ENCODE measurements around the gene CD302. TPM values are rescaled to one million over a fixed set of nuclear protein-coding genes. Genes with fewer than 3 reads are reported as not detected.
"Not testable (repeated sequence)": the region's sequence is repeated elsewhere in the genome, so short reads cannot be mapped to it uniquely, and the experiment has no call there.

Gene CD302
- total and polyA plus RNA-seq, 3 experiments from 2014 or later: 0.28 to 0.75 (median 0.70) TPM

- no peaks in the 10 kb centered on the region for H3K9me3 ChIP-seq (ENCODE audit: low read length)
- Mint-ChIP-seq H3K27me3 (no peaks in the 10 kb centered on the region), H3K4me3 (no peak overlapping the region), H3K27ac (peak overlapping the region in 1 of 8 donors; percentile 44), H3K9me3 (peaks cover 0 to 6% (median 0%) of the 10 kb centered on the region in 5 donors), H3K36me3 (peaks cover 17 to 79% (median 21%) of the 10 kb centered on the region in 3 donors), H3K4me1 (peaks cover 52 to 78% (median 70%) of the 10 kb centered on the region in 3 donors)
- no peak for DNase-seq
- ChIA-PET CTCF (no interaction called here), POLR2A (no interaction called here)
- H3K27me3 ChIP-seq (ENCODE audit: insufficient read depth, low read length, poor library complexity, severe bottlenecking): no peaks in the 10 kb centered on the region
- H3K27ac ChIP-seq (ENCODE audit: low read depth, low read length): no peak overlapping the region
- H3K36me3 ChIP-seq (ENCODE audit: insufficient read depth, low read length): peaks cover 11% of the 10 kb centered on the region
- H3K4me1 ChIP-seq (ENCODE audit: insufficient read depth, low read length): peaks cover 7% of the 10 kb centered on the region
- H3K4me3 ChIP-seq (ENCODE audit: low read length): no peak overlapping the region
Observed at GRCh38 chr2:159728629-159729028, 69.4 kb downstream of the CD302 start.

GRCh38 chr2:159725713-159726112, 72.3 kb downstream of the CD302 start:
- Mint-ChIP-seq H3K27ac (peak overlapping the region in 1 of 8 donors; percentile 18), H3K9me3 (peaks cover 0 to 6% (median 0%) of the 10 kb centered on the region in 5 donors), H3K4me3 (peak overlapping the region in 1 of 7 donors; percentile 41), H3K36me3 (peaks cover 15 to 71% (median 21%) of the 10 kb centered on the region in 3 donors), H3K4me1 (peaks cover 72 to 94% (median 87%) of the 10 kb centered on the region in 3 donors), H3K27me3 (no peaks in the 10 kb centered on the region)
- POLR2A ChIA-PET: no interaction called here
- Histone ChIP-seq H3K27ac (ENCODE audit: low read depth, low read length) (no peak overlapping the region), H3K36me3 (ENCODE audit: insufficient read depth, low read length) (peaks cover 7% of the 10 kb centered on the region), H3K4me3 (ENCODE audit: low read length) (no peak overlapping the region), H3K9me3 (ENCODE audit: low read length) (no peaks in the 10 kb centered on the region), H3K27me3 (ENCODE audit: insufficient read depth, low read length, poor library complexity, severe bottlenecking) (no peaks in the 10 kb centered on the region), H3K4me1 (ENCODE audit: insufficient read depth, low read length) (peaks cover 34% of the 10 kb centered on the region)
- no peak for DNase-seq
- CTCF ChIA-PET: no interaction called here

GRCh38 chr2:159724795-159725572, 73.0 kb downstream of the CD302 start:
- H3K27ac ChIP-seq (ENCODE audit: low read depth, low read length); H3K36me3 ChIP-seq (ENCODE audit: insufficient read depth, low read length); H3K9me3 Mint-ChIP-seq; H3K27me3 ChIP-seq (ENCODE audit: insufficient read depth, low read length, poor library complexity, severe bottlenecking); H3K27me3 Mint-ChIP-seq; DNase-seq; POLR2A ChIA-PET; H3K4me3 ChIP-seq (ENCODE audit: low read length); CTCF ChIA-PET; H3K9me3 ChIP-seq (ENCODE audit: low read length): not testable (repeated sequence)
- Mint-ChIP-seq H3K27ac (peak overlapping the region in 3 of 8 donors; percentile 17 to 73 (median 44)), H3K4me1 (peaks cover 77 to 95% (median 89%) of the 10 kb centered on the region in 3 donors), H3K36me3 (peaks cover 17 to 72% (median 23%) of the 10 kb centered on the region in 3 donors), H3K4me3 (peak overlapping the region in 4 of 7 donors; percentile 0 to 43 (median 36))
- peaks cover 40% of the 10 kb centered on the region for H3K4me1 ChIP-seq (ENCODE audit: insufficient read depth, low read length)

GRCh38 chr2:159722580-159722979, 75.4 kb downstream of the CD302 start:
- Histone ChIP-seq H3K4me1 (ENCODE audit: insufficient read depth, low read length) (peaks cover 49% of the 10 kb centered on the region), H3K27me3 (ENCODE audit: insufficient read depth, low read length, poor library complexity, severe bottlenecking) (no peaks in the 10 kb centered on the region), H3K9me3 (ENCODE audit: low read length) (no peaks in the 10 kb centered on the region), H3K36me3 (ENCODE audit: insufficient read depth, low read length) (peaks cover 6% of the 10 kb centered on the region), H3K4me3 (ENCODE audit: low read length) (no peak overlapping the region), H3K27ac (ENCODE audit: low read depth, low read length) (no peak overlapping the region)
- H3K36me3 Mint-ChIP-seq: peaks cover 18 to 74% (median 28%) of the 10 kb centered on the region in 3 donors
- peaks cover 0 to 6% (median 0%) of the 10 kb centered on the region in 5 donors for H3K9me3 Mint-ChIP-seq
- peaks cover 78 to 99% (median 98%) of the 10 kb centered on the region in 3 donors for H3K4me1 Mint-ChIP-seq
- ChIA-PET CTCF (interaction anchor here (2.2 kb wide), 1 partner anchor 10 kb away, joined by 11 read pairs; the partner anchor contains the start of gene MARCHF7), POLR2A (no interaction called here)
- H3K27me3 Mint-ChIP-seq: no peaks in the 10 kb centered on the region
- H3K27ac Mint-ChIP-seq: peak overlapping the region in 4 of 8 donors; percentile 19 to 47 (median 36)
- H3K4me3 Mint-ChIP-seq: peak overlapping the region in 4 of 7 donors; percentile 39 to 60 (median 48)
- DNase-seq: no peak

GRCh38 chr2:159720676-159721075, 77.3 kb downstream of the CD302 start:
- ChIA-PET POLR2A (no interaction called here), CTCF (interaction anchor here (1.5 to 2.2 kb wide), 2 partner anchors 8 to 17 kb away, joined by 3 to 11 read pairs; partner anchors contain the start of gene MARCHF7)

More at GRCh38 chr2:159720676-159721075, 77.3 kb downstream of the CD302 start:
- Mint-ChIP-seq H3K36me3 (peaks cover 18 to 76% (median 31%) of the 10 kb centered on the region in 3 donors), H3K27me3 (no peaks in the 10 kb centered on the region), H3K4me1 (peaks cover 84 to 100% (median 100%) of the 10 kb centered on the region in 3 donors), H3K27ac (peak overlapping the region in 3 of 8 donors; percentile 24 to 64 (median 30)), H3K4me3 (peak overlapping the region in 5 of 7 donors; percentile 0 to 65 (median 19)), H3K9me3 (peaks cover 0 to 6% (median 0%) of the 10 kb centered on the region in 5 donors)
- H3K36me3 ChIP-seq (ENCODE audit: insufficient read depth, low read length): peaks cover 11% of the 10 kb centered on the region
- H3K27ac ChIP-seq (ENCODE audit: low read depth, low read length): no peak overlapping the region
- H3K9me3 ChIP-seq (ENCODE audit: low read length): no peaks in the 10 kb centered on the region
- H3K27me3 ChIP-seq (ENCODE audit: insufficient read depth, low read length, poor library complexity, severe bottlenecking): no peaks in the 10 kb centered on the region
- H3K4me3 ChIP-seq (ENCODE audit: low read length): no peak overlapping the region
- peaks cover 68% of the 10 kb centered on the region for H3K4me1 ChIP-seq (ENCODE audit: insufficient read depth, low read length)
- DNase-seq: no peak

Other genes with a start within 250 kb of the CD302 start
- 10 to 100 TPM; 13.3 to 15.7 TPM for gene BAZ2B, start 181.7 kb downstream of the CD302 start, total RNA-seq
- gene BAZ2B, start 181.7 kb downstream of the CD302 start, polyA plus RNA-seq: 27.0 TPM
- gene MARCHF7, start 85.7 kb downstream of the CD302 start, total RNA-seq: 10 to 100 TPM; 84.7 to 92.3 TPM
- gene MARCHF7, start 85.7 kb downstream of the CD302 start, polyA plus RNA-seq: 157 TPM
- gene LY75, start 106.5 kb upstream of the CD302 start, total RNA-seq: 10 to 100 TPM; 41.1 to 43.4 TPM
- gene LY75, start 106.5 kb upstream of the CD302 start, polyA plus RNA-seq: 48.1 TPM